Panc1 (cell line): Measurements from ENCODE around the gene CHIC2. TPM values are rescaled to one million over a fixed set of nuclear protein-coding genes. Genes with fewer than 3 reads are reported as not detected.

Experiments
- ATAC-seq: fragments of 200-7000 bp; cut with Tn5 transposase; 2 replicates; pipeline ENCODE4 v1.9.1; 2020; ENCODE audit warnings: mild to moderate bottlenecking, moderate library complexity
- BruUV-seq: library from RNA; stranded (reverse); fragments of 400-500 nt; replicated peaks from 2 replicates; lab custom pipeline; 2021; lab: Mats Ljungman, UMichigan
- CTCF ChIA-PET: fragments of 300-600 bp; sonication (Branson Sonifier 250); formaldehyde crosslinking; loops from one replicate; lab custom pipeline; 2022; ENCODE audit warnings: antibody characterized with exemption; lab: Charles Lee
- POLR2A ChIA-PET: fragments of 300-600 bp; sonication (Branson Sonifier 250); formaldehyde crosslinking; loops from one replicate; lab custom pipeline; 2022; ENCODE audit warnings: antibody characterized with exemption; lab: Charles Lee
- DNase-seq: peaks from one replicate; pipeline ENCODE4 v3.0.0-alpha.2; 2010; ENCODE audit warnings: low read depth, low spot score
- H3K27ac ChIP-seq: 2 replicates; pipeline ENCODE4 v1.5.1; 2011; ENCODE audit warnings: mild to moderate bottlenecking, low read length, inconsistent platforms
- H3K27me3 ChIP-seq: fragments of 200-500 bp; sonication (Bioruptor generic); 2 replicates; pipeline ENCODE4 v1.6.0; 2014; ENCODE audit warnings: low read length, inconsistent platforms; ENCODE audit not compliant: control insufficient read depth, insufficient read depth
- H3K36me3 ChIP-seq: fragments of 200-500 bp; sonication (Bioruptor generic); 2 replicates; pipeline ENCODE4 v1.5.1; 2014; ENCODE audit warnings: inconsistent platforms, mild to moderate bottlenecking, low read length, moderate library complexity; ENCODE audit not compliant: control insufficient read depth, insufficient read depth
- H3K4me1 ChIP-seq: 2 replicates; pipeline ENCODE4 v1.5.1; 2011; ENCODE audit warnings: inconsistent platforms, mild to moderate bottlenecking, low read length, moderate library complexity; ENCODE audit not compliant: control insufficient read depth, insufficient read depth
- H3K4me3 ChIP-seq, 2 experiments: 2 replicates each; pipeline ENCODE4 v1.5.1; 2011 to 2012; ENCODE audit warnings: low read depth in 2 of 2, low read length in 2 of 2, mild to moderate bottlenecking in 2 of 2, inconsistent platforms in 1 of 2, moderate library complexity in 1 of 2
- H3K9me3 ChIP-seq: fragments of 200-500 bp; sonication (Bioruptor generic); 2 replicates; pipeline ENCODE4 v1.5.1; 2014; ENCODE audit warnings: low read depth, mild to moderate bottlenecking, inconsistent platforms, low read length, moderate library complexity; ENCODE audit not compliant: control insufficient read depth, insufficient read depth
- CTCF ChIP-seq: fragments of 450-650 bp; IDR thresholded peaks from 2 replicates; pipeline ENCODE4 v1.5.1; 2017; ENCODE audit warnings: mild to moderate bottlenecking
- POLR2AphosphoS5 ChIP-seq: IDR thresholded peaks from 2 replicates; pipeline ENCODE4 v1.6.1; 2012; ENCODE audit warnings: mild to moderate bottlenecking, low read depth, low read length, moderate library complexity
- REST ChIP-seq, 2 experiments: IDR thresholded peaks; 2 replicates each; pipeline ENCODE4 v1.6.1; 2011 to 2012; ENCODE audit warnings: low read depth in 2 of 2, control low read depth in 1 of 2, low read length in 1 of 2, mild to moderate bottlenecking in 1 of 2, moderate library complexity in 1 of 2; ENCODE audit not compliant: insufficient read depth in 1 of 2
- SIN3A ChIP-seq: IDR thresholded peaks from 2 replicates; pipeline ENCODE4 v1.6.1; 2012; ENCODE audit warnings: low read depth, mild to moderate bottlenecking, low read length, moderate library complexity, borderline replicate concordance; ENCODE audit not compliant: insufficient read depth
- TCF7L2 ChIP-seq: IDR thresholded peaks from 2 replicates; pipeline ENCODE4 v1.6.1; 2011; ENCODE audit warnings: mild to moderate bottlenecking, low read depth, low read length, inconsistent platforms
- in situ Hi-C: cut with HindIII; loops from 2 replicates; pipeline ENCODE4 v1.10.0; 2016; ENCODE audit warnings: low sequenced_read_pairs, low pct_unique_long_range_greater_than_20kb
- intact Hi-C: fragments of 100-400 bp; cut with micrococcal nuclease; formaldehyde crosslinking; loops from one replicate; pipeline ENCODE4 v1.10.0; 2022; ENCODE audit not compliant: unreplicated experiment
- total RNA-seq: library from RNA; stranded (reverse); gene quantifications from one replicate; pipeline ENCODE4 v1.2.1, GENCODE V29; 2021; ENCODE audit not compliant: unreplicated experiment

Gene CHIC2
- total RNA-seq, 1 experiment from 2014 or later: 10.3 TPM

- ATAC-seq (no peak), DNase-seq (no peak)
- POLR2A ChIA-PET: no interaction called here
- BruUV-seq: no TSS peak
- Histone ChIP-seq H3K36me3 (no peaks in the 10 kb centered on the region), H3K27me3 (peaks cover 4% of the 10 kb centered on the region; the same call in 1 of the 2 replicates), H3K4me1 (no peaks in the 10 kb centered on the region), H3K4me3 (no peak overlapping the region), H3K9me3 (no peaks in the 10 kb centered on the region), H3K27ac (no peak overlapping the region)
- TF ChIP-seq POLR2AphosphoS5: no peak
- no peak for TF ChIP-seq CTCF
- no peak for TF ChIP-seq SIN3A
- TF ChIP-seq TCF7L2: no peak
- no peak for TF ChIP-seq REST (IDR thresholded peaks at IDR 0.05; ENCODE audit: insufficient read depth in 1 of 2, low read depth in 2 of 2, low read length in 1 of 2)
- in situ Hi-C loops (no loop called here), intact Hi-C loops (no loop called here)
- CTCF ChIA-PET: no interaction called here
These were observed 38.2 kb upstream of the CHIC2 start for GRCh38 chr4:54102531-54103106.

GRCh38 chr4:54101190-54102041 is 37.0 kb upstream of the CHIC2 start:
- no peaks in the 10 kb centered on the region for H3K4me1 ChIP-seq
- POLR2A ChIA-PET: interaction anchor here (0.6 kb wide), 1 partner anchor 43 kb away, joined by 3 read pairs; no protein-coding TSS in a partner anchor
- H3K36me3 ChIP-seq: no peaks in the 10 kb centered on the region
- CTCF ChIA-PET: no interaction called here
- BruUV-seq: no TSS peak
- no peak overlapping the region; a peak in 2 of 4 replicates for H3K4me3 ChIP-seq
- ATAC-seq (no peak), DNase-seq (no peak)
- no peak for TF ChIP-seq SIN3A
- TF ChIP-seq CTCF: no peak
- no peak for TF ChIP-seq POLR2AphosphoS5
- no peak for TF ChIP-seq TCF7L2
- no peak for TF ChIP-seq REST (IDR thresholded peaks at IDR 0.05; ENCODE audit: insufficient read depth in 1 of 2, low read depth in 2 of 2, low read length in 1 of 2)
- peaks cover 4% of the 10 kb centered on the region; the same call in 1 of the 2 replicates for H3K27me3 ChIP-seq
- intact Hi-C loops (no loop called here), in situ Hi-C loops (no loop called here)
- H3K27ac ChIP-seq: no peak overlapping the region
- no peaks in the 10 kb centered on the region for H3K9me3 ChIP-seq
